SK-N-SH treated with all-trans-retinoic acid at 6 μM for 48 hours (cell line): ENCODE results near the gene REEP1.

ENCODE experiments used
- ATAC-seq: fragments of 200-7000 bp; cut with Tn5 transposase; 3 replicates; pipeline ENCODE4 v1.9.1; 2020; ENCODE audit warnings: mild to moderate bottlenecking, moderate library complexity
- ARNTL ChIP-seq: fragments of 450-650 bp; formaldehyde crosslinking; IDR thresholded peaks from 2 replicates; pipeline ENCODE4 v1.5.0; 2020; ENCODE audit warnings: low read depth, mild to moderate bottlenecking, moderate library complexity, borderline replicate concordance
- BACH2 ChIP-seq: fragments of 250-450 bp; sonication (Bioruptor Pico); IDR thresholded peaks from 2 replicates; pipeline ENCODE4 v1.9.0; 2021; ENCODE audit warnings: mild to moderate bottlenecking, borderline replicate concordance
- CREB5 ChIP-seq: fragments of 250-450 bp; sonication (Bioruptor Pico); IDR thresholded peaks from 2 replicates; pipeline ENCODE4 v1.5.1; 2020; ENCODE audit warnings: low read depth, mild to moderate bottlenecking, moderate library complexity
- CSDC2 ChIP-seq: fragments of 250-450 bp; sonication (Bioruptor Pico); IDR thresholded peaks from 2 replicates; pipeline ENCODE4 v1.5.0; 2020; ENCODE audit warnings: mild to moderate bottlenecking, moderate library complexity
- ESRRG ChIP-seq: fragments of 250-450 bp; sonication (Bioruptor Pico); IDR thresholded peaks from 2 replicates; pipeline ENCODE4 v1.6.1; 2021; ENCODE audit warnings: mild to moderate bottlenecking
- GLIS3 ChIP-seq: fragments of 250-450 bp; sonication (Bioruptor Pico); IDR thresholded peaks from 2 replicates; pipeline ENCODE4 v1.5.0; 2020; ENCODE audit warnings: mild to moderate bottlenecking, moderate library complexity
- ISL1 ChIP-seq: fragments of 250-450 bp; sonication (Bioruptor Pico); IDR thresholded peaks from 2 replicates; pipeline ENCODE4 v2.1.2; 2022; ENCODE audit warnings: mild to moderate bottlenecking, moderate library complexity
- OSR1 ChIP-seq: fragments of 250-450 bp; sonication (Bioruptor Pico); IDR thresholded peaks from 2 replicates; pipeline ENCODE4 v1.8.0; 2022; ENCODE audit warnings: moderate library complexity, mild to moderate bottlenecking, inconsistent platforms
- PATZ1 ChIP-seq: fragments of 250-450 bp; sonication (Bioruptor Pico); IDR thresholded peaks from 2 replicates; pipeline ENCODE4 v1.8.0; 2020; ENCODE audit warnings: mild to moderate bottlenecking, moderate library complexity, borderline replicate concordance
- POU6F1 ChIP-seq: fragments of 250-450 bp; sonication (Bioruptor Pico); IDR thresholded peaks from 2 replicates; pipeline ENCODE4 v1.8.0; 2021; ENCODE audit warnings: low read depth, mild to moderate bottlenecking, moderate library complexity, borderline replicate concordance
- PPARA ChIP-seq: fragments of 250-450 bp; sonication (Bioruptor Pico); IDR thresholded peaks from 2 replicates; pipeline ENCODE4 v1.5.0; 2020; ENCODE audit warnings: mild to moderate bottlenecking, borderline replicate concordance
- RARB ChIP-seq: fragments of 250-450 bp; sonication (Bioruptor Pico); IDR thresholded peaks from 2 replicates; pipeline ENCODE4 v1.8.0; 2021; ENCODE audit warnings: mild to moderate bottlenecking, moderate library complexity
- SNAI2 ChIP-seq: fragments of 250-450 bp; sonication (Bioruptor Pico); IDR thresholded peaks from 2 replicates; pipeline ENCODE4 v1.5.0; 2020; ENCODE audit warnings: mild to moderate bottlenecking, moderate library complexity
- TCF4 ChIP-seq: fragments of 250-450 bp; sonication (Bioruptor Pico); IDR thresholded peaks from 2 replicates; pipeline ENCODE4 v1.8.0; 2021; ENCODE audit warnings: mild to moderate bottlenecking, moderate library complexity, borderline replicate concordance
- TOX ChIP-seq: fragments of 250-450 bp; sonication (Bioruptor Pico); IDR thresholded peaks from 2 replicates; pipeline ENCODE4 v1.8.0; 2021; ENCODE audit warnings: mild to moderate bottlenecking, moderate library complexity, borderline replicate concordance
- TSHZ2 ChIP-seq: fragments of 250-450 bp; sonication (Bioruptor Pico); IDR thresholded peaks from 2 replicates; pipeline ENCODE4 v1.5.0; 2020; ENCODE audit warnings: mild to moderate bottlenecking, moderate library complexity
- ZC3H10 ChIP-seq: fragments of 250-450 bp; sonication (Bioruptor Pico); IDR thresholded peaks from 2 replicates; pipeline ENCODE4 v1.5.1; 2021; ENCODE audit warnings: mild to moderate bottlenecking, moderate library complexity
- ZFP3 ChIP-seq: fragments of 250-450 bp; sonication (Bioruptor Pico); IDR thresholded peaks from 2 replicates; pipeline ENCODE4 v1.5.0; 2020; ENCODE audit warnings: mild to moderate bottlenecking, moderate library complexity
- ZNF565 ChIP-seq: fragments of 450-650 bp; formaldehyde crosslinking; conservative IDR thresholded peaks from 2 replicates; pipeline ENCODE4 v1.5.0; 2020; ENCODE audit warnings: low read depth, mild to moderate bottlenecking, moderate library complexity
- ZNF70 ChIP-seq: fragments of 450-650 bp; formaldehyde crosslinking; IDR thresholded peaks from 2 replicates; pipeline ENCODE4 v1.5.0; 2020; ENCODE audit warnings: mild to moderate bottlenecking, moderate library complexity
- ZNF8 ChIP-seq: fragments of 450-650 bp; formaldehyde crosslinking; IDR thresholded peaks from 2 replicates; pipeline ENCODE4 v1.5.0; 2020; ENCODE audit warnings: mild to moderate bottlenecking, moderate library complexity

The REEP1 gene

GRCh38 chr2:86309966-86310365 lies 27.5 kb downstream of the REEP1 start (continued):
- TF ChIP-seq TSHZ2 (CRISPR knock-in tag) (no peak), PPARA (CRISPR knock-in tag) (no peak), ZC3H10 (CRISPR knock-in tag) (no peak), ISL1 (CRISPR knock-in tag) (no peak), OSR1 (CRISPR knock-in tag) (no peak), ZFP3 (CRISPR knock-in tag) (no peak)

- TF ChIP-seq ESRRG (CRISPR knock-in tag), result no peak
- no peak for TF ChIP-seq TCF4 (CRISPR knock-in tag)
- no peak for TF ChIP-seq ARNTL (CRISPR knock-in tag)
- no peak for TF ChIP-seq SNAI2 (CRISPR knock-in tag)
- no peak for TF ChIP-seq TOX (CRISPR knock-in tag)
- no peak for TF ChIP-seq ZNF8
- TF ChIP-seq BACH2 (CRISPR knock-in tag), result no peak
- no peak for TF ChIP-seq ZFP3 (CRISPR knock-in tag)
- no peak for TF ChIP-seq ZNF565 (CRISPR knock-in tag)
- no peak for TF ChIP-seq GLIS3 (CRISPR knock-in tag)
- TF ChIP-seq PPARA (CRISPR knock-in tag), result no peak
- no peak for TF ChIP-seq POU6F1 (CRISPR knock-in tag)
- no peak for TF ChIP-seq TSHZ2 (CRISPR knock-in tag)
- TF ChIP-seq ZNF70 (CRISPR knock-in tag), result no peak
- no peak for TF ChIP-seq PATZ1 (CRISPR knock-in tag)
- no peak for ATAC-seq
Measured at GRCh38 chr2:86308984-86309695, 28.3 kb downstream of the REEP1 start.

GRCh38 chr2:86308356-86308755 lies 29.1 kb downstream of the REEP1 start:
- no peak for TF ChIP-seq POU6F1 (CRISPR knock-in tag)
- TF ChIP-seq ZNF70 (CRISPR knock-in tag), result no peak
- TF ChIP-seq ZNF8, result no peak
- no peak for TF ChIP-seq CSDC2 (CRISPR knock-in tag)
- no peak for TF ChIP-seq ESRRG (CRISPR knock-in tag)
- TF ChIP-seq PATZ1 (CRISPR knock-in tag), result no peak
- TF ChIP-seq RARB, result no peak
- no peak for TF ChIP-seq CREB5 (CRISPR knock-in tag)
- TF ChIP-seq TOX (CRISPR knock-in tag), result no peak
- no peak for TF ChIP-seq ISL1 (CRISPR knock-in tag)
- no peak for TF ChIP-seq PPARA (CRISPR knock-in tag)
- no peak for TF ChIP-seq BACH2 (CRISPR knock-in tag)
- TF ChIP-seq, all 23 proteins: peak for 0
- ATAC-seq, result no peak
